Tibial artery (tissue), 4 donors: ENCODE results near the gene ZMIZ1.
"Not testable (repeated sequence)": the region's sequence is repeated elsewhere in the genome, so short reads cannot be mapped to it uniquely, and the experiment has no call there.

Source experiments
- DNase-seq, 2 donors: peaks; one replicate each; pipeline ENCODE4 v3.0.0-alpha.2; 2019
- H3K27ac ChIP-seq, 2 donors: fragments of 200-600 bp; sonication (generic) in 1 of 2; 1 replicate in 1 of 2; 2 replicates in 1 of 2; pipeline ENCODE4 v1.5.1; 2018 to 2019; ENCODE audit warnings: mild to moderate bottlenecking in 1 of 2
- H3K27me3 ChIP-seq, 2 donors: fragments of 200-600 bp; sonication (generic) in 1 of 2; one replicate each; pipeline versions ENCODE4 v1.5.1 to v1.6.0; 2016 to 2019
- H3K36me3 ChIP-seq, 3 donors: fragments of 200-600 bp; sonication (generic) in 2 of 3; one replicate each; pipeline ENCODE4 v1.5.1; 2016 to 2019; ENCODE audit warnings: mild to moderate bottlenecking in 2 of 3
- H3K4me1 ChIP-seq, 4 donors: fragments of 200-600 bp; sonication (generic) in 2 of 4; 1 replicate in 3 of 4; 2 replicates in 1 of 4; pipeline ENCODE4 v1.5.1; 2016 to 2019
- H3K4me3 ChIP-seq, 2 donors: fragments of 200-600 bp; sonication (generic) in 1 of 2; 1 replicate in 1 of 2; 2 replicates in 1 of 2; pipeline ENCODE4 v1.5.1; 2018 to 2019; ENCODE audit warnings: mild to moderate bottlenecking in 2 of 2
- H3K9me3 ChIP-seq, 3 donors: fragments of 200-600 bp; sonication (generic) in 1 of 3; one replicate each; pipeline ENCODE4 v1.5.1; 2016 to 2019
- intact Hi-C: fragments of 100-400 bp; cut with DNase I; formaldehyde crosslinking; loops from one replicate; pipeline ENCODE4 v1.15.0; 2023; ENCODE audit warnings: low total_unique reads
- TF ChIP-seq, protein P1 (sequence below), 2 experiments: fragments of 200-600 bp in 1 of 2; fragments of 450-650 bp in 1 of 2; IDR thresholded peaks; one replicate each; pipeline ENCODE4 v1.5.1; 2017 to 2019; ENCODE audit warnings: antibody characterized with exemption in 2 of 2, mild to moderate bottlenecking in 1 of 2, moderate library complexity in 1 of 2

Gene ZMIZ1

DNA sequence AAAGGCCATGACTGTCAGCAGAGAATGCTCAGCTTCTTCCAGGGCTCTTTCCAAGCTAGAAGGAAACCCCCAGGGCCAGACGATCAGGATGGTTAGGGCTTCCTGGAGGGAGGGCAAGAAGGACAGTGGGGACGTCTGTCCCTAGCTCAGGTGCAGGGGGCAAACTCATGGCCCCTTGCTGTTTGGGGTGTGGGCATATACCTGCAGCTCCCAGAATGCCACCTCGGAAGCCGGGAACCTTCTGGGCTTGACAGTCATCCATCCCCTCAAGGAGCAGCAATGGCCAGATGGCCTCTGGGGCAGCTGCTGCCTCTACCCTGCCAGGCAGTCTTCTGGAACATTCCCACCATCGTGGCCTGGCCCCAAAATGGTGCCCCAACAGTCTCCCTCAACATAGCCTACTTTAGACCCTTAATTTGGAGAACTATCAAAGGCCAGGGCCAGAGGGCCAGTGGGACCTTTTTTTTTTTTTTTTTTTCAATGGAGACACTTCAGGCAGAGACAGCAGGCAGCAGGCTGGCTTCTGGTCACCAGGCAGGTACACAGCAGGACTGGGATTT lies 40.2 kb upstream of the ZMIZ1 start:
- peak; percentile 10 to 20 for DNase-seq
- intact Hi-C loops, result no loop called here
- no peaks in the 10 kb centered on the region for H3K4me1 ChIP-seq
- no peak overlapping the region for H3K27ac ChIP-seq
- no peaks in the 10 kb centered on the region for H3K9me3 ChIP-seq
- H3K27me3 ChIP-seq, result peaks cover 0 to 9% of the 10 kb centered on the region in 2 donors
- H3K36me3 ChIP-seq, result no peaks in the 10 kb centered on the region
- no peak overlapping the region for H3K4me3 ChIP-seq
- TF ChIP-seq, protein P1, sequence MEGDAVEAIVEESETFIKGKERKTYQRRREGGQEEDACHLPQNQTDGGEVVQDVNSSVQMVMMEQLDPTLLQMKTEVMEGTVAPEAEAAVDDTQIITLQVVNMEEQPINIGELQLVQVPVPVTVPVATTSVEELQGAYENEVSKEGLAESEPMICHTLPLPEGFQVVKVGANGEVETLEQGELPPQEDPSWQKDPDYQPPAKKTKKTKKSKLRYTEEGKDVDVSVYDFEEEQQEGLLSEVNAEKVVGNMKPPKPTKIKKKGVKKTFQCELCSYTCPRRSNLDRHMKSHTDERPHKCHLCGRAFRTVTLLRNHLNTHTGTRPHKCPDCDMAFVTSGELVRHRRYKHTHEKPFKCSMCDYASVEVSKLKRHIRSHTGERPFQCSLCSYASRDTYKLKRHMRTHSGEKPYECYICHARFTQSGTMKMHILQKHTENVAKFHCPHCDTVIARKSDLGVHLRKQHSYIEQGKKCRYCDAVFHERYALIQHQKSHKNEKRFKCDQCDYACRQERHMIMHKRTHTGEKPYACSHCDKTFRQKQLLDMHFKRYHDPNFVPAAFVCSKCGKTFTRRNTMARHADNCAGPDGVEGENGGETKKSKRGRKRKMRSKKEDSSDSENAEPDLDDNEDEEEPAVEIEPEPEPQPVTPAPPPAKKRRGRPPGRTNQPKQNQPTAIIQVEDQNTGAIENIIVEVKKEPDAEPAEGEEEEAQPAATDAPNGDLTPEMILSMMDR (IDR thresholded peaks at IDR 0.05), result no peak

DNA sequence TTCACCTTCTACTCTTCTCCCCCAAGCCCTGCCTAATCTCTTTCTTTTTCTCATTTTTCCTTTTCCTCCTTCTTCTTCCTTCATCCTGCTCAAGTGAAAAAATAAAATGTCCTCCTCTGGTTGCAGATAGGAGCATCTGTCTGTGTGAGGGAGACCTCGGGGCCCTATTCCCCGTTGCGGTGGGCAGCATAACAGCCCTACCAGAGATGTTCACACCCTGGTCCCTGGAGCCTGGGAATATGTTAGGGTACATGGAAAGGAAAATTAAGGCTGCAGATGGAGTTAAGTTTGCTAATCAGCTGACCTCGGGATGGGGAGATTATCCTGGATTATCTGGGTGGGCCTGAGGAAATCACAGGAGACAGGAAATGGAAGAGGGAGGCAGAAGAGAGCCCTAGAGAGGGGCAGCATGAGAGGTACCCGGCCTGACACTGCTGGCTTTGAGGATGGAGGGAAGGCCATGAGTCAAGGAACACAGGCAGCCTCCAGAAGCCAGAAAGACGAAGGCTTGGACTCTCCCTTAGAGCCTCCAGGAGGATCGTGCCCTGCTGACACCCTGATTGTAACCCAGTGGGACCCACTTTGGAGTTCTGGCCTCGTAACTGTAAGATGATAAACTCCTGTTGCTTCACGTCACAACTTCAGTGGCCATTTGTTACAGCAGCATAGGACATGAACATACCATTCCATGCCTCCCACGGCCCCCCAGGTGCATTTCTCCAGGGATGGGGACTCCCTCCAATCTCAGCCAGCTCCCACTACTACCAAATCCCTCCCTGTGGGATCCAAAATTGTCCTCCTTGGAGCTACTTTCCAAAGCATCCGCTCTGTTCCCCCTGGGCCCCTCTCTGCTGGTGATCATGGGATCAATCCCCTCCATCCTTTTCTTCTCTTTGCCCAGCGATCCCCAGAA lies 39.0 kb upstream of the ZMIZ1 start:
- H3K27me3 ChIP-seq, result peaks cover 0 to 11% of the 10 kb centered on the region in 2 donors
- TF ChIP-seq, protein P1 (IDR thresholded peaks at IDR 0.05), result no peak
- peak; percentile 15 to 33 for DNase-seq
- intact Hi-C loops, result no loop called here
- H3K9me3 ChIP-seq, result no peaks in the 10 kb centered on the region
- H3K4me1 ChIP-seq, result no peaks in the 10 kb centered on the region
- H3K36me3 ChIP-seq, result no peaks in the 10 kb centered on the region
- no peak overlapping the region for H3K27ac ChIP-seq
- no peak overlapping the region for H3K4me3 ChIP-seq

DNA sequence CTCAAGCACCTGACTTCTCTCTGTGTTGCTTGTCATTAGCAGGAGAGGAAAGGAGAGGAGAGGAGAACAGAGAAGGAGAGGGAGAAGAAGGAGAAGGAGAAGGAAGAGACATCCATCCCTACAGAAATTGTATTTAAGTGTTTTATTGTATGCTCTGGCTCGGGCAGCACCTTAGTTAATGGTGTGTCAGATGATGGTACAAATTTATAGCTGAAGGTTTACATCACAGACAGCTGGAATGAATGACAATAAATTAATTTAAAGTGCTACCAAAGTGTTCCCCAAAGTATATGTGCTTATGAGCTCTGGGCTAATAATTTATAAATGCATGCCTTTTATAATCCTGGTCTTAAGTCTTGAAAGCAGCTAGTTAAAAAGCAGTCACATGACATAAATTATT lies 38.1 kb upstream of the ZMIZ1 start:
- no peaks in the 10 kb centered on the region for H3K4me1 ChIP-seq

DNA sequence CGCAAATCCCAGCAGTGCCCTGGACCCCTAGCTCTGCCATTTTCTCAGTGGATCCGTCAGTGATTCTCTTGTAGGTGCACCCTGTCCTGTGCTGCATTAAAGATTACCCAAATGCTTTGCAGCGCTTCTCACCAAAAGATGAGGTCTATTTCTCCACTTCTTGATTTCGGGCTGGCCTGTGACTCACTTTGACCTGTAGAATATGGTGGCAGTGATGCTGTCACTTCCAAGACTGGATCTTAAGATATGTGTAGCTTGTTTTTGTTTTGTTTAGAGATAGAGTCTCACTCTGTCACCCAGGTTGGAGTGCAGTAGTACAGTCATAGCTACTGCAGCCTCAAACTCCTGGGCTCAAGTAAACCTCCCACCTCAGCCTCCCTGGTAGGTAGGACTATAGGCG lies 37.0 kb upstream of the ZMIZ1 start:
- H3K9me3 ChIP-seq, result no peaks in the 10 kb centered on the region
- intact Hi-C loops, result no loop called here
- DNase-seq, result peak in 1 of 2 donors; percentile 7

More for the DNA sequence above, 38.1 kb upstream of the ZMIZ1 start:
- Histone ChIP-seq H3K27me3 (peaks cover 0 to 11% of the 10 kb centered on the region in 2 donors), H3K27ac (no peak overlapping the region), H3K9me3 (no peaks in the 10 kb centered on the region), H3K36me3 (no peaks in the 10 kb centered on the region), H3K4me3 (no peak overlapping the region)
- no peak for DNase-seq
- intact Hi-C loops, result no loop called here
- TF ChIP-seq, protein P1 (IDR thresholded peaks at IDR 0.05), result no peak

DNA sequence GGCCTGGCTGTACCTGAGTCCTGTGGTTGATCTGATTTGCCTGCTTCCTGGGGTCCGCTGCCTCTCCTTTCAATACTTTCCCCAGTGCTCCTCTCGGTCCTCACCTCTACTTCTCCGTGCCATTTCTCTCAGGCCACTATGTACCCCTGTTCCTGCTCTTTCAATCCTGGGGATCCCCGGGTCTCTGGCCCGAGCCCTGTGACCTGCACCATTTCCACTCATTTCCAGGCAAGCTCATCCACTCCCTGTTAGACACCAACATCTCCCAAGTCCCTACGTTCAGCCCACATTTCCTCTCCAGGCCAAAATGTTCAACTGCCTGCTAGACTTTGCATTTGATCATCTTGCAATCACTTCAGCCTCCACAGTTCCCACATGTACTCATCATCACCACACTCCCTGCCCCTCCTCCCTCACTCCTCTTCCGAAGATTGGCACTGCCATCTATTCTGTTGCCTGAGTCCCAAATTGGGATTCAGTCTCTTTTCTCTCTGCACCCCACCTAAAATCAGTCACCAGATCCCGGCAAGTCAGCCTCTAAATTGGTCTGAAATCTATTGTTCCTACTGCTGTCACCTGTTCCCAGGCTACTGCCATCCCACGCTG lies 34.4 kb upstream of the ZMIZ1 start:
- intact Hi-C loops, result loop anchor here (1.0 kb wide), 1 partner anchor 20 kb away; no protein-coding TSS in a partner anchor
- peak; percentile 1 to 2 for DNase-seq
- no peaks in the 10 kb centered on the region for H3K36me3 ChIP-seq

More for the DNA sequence above, 37.0 kb upstream of the ZMIZ1 start:
- H3K4me3 ChIP-seq, result no peak overlapping the region
- H3K4me1 ChIP-seq, result no peaks in the 10 kb centered on the region
- no peaks in the 10 kb centered on the region for H3K36me3 ChIP-seq
- TF ChIP-seq, protein P1 (IDR thresholded peaks at IDR 0.05), result no peak
- H3K27ac ChIP-seq, result no peak overlapping the region
- H3K27me3 ChIP-seq, result peaks cover 0 to 11% of the 10 kb centered on the region in 2 donors

DNA sequence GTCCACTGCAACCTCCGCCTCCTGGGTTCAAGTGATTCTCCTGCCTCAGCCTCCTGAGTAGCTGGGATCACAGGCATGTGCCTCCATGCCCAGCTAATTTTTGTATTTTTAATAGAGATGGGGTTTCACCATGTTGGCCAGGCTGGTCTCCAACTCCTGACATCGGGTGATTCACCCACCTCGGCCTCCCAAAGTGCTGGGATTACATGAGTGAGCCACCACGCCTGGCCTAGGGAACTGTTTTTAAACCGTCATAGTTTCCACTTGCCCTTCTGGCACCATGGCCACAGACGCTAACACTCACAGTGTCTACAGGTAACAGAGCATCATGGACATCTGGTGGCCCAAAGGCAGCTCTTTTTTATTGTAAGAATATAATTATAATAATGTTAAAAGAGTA lies 32.4 kb upstream of the ZMIZ1 start:
- H3K4me3 ChIP-seq, result not testable (repeated sequence)
- DNase-seq, result peak; percentile 3 to 11

More for the DNA sequence above, 34.4 kb upstream of the ZMIZ1 start:
- Histone ChIP-seq H3K4me1 (no peaks in the 10 kb centered on the region), H3K9me3 (no peaks in the 10 kb centered on the region), H3K27me3 (peaks cover 0 to 2% of the 10 kb centered on the region in 2 donors), H3K27ac (no peak overlapping the region), H3K4me3 (no peak overlapping the region)
- TF ChIP-seq, protein P1 (IDR thresholded peaks at IDR 0.05), result no peak

More for the DNA sequence above, 32.4 kb upstream of the ZMIZ1 start:
- H3K36me3 ChIP-seq, H3K27me3 ChIP-seq, H3K27ac ChIP-seq, H3K4me1 ChIP-seq, H3K9me3 ChIP-seq, intact Hi-C loops: not testable (repeated sequence)
